B cell (primary cell): Measurements from ENCODE around the gene HNRNPAB. TPM values are rescaled to one million over a fixed set of nuclear protein-coding genes. Genes with fewer than 3 reads are reported as not detected.

Experiments used
- ATAC-seq: fragments of 200-7000 bp; cut with Tn5 transposase; one replicate; pipeline ENCODE4 v1.10.0; 2021; ENCODE audit warnings: low read depth, mild to moderate bottlenecking, moderate number of reproducible peaks, moderate library complexity
- CTCF ChIA-PET: fragments of 350-600 bp; sonication (Branson Sonifier 250); formaldehyde crosslinking; loops from one replicate; lab custom pipeline; 2021; ENCODE audit warnings: antibody characterized with exemption, inconsistent platforms; lab: Charles Lee
- POLR2A ChIA-PET: fragments of 350-600 bp; sonication (Branson Sonifier 250); formaldehyde crosslinking; loops from one replicate; lab custom pipeline; 2021; ENCODE audit warnings: antibody characterized with exemption; lab: Charles Lee
- DNase-seq: peaks from one replicate; pipeline ENCODE4 v3.0.0; 2013
- H2AFZ ChIP-seq: 2 replicates; pipeline ENCODE4 v1.6.1; 2012; ENCODE audit warnings: mild to moderate bottlenecking, low read depth, low read length; ENCODE audit not compliant: insufficient read depth, poor library complexity, severe bottlenecking
- H3K27ac ChIP-seq, 2 donors: 1 replicate in 1 of 2; 2 replicates in 1 of 2; pipeline ENCODE4 v1.5.1; 2012 to 2013; ENCODE audit warnings: low read length in 2 of 2, mild to moderate bottlenecking in 2 of 2, moderate library complexity in 1 of 2
- H3K27me3 ChIP-seq, 4 experiments: fragments of 200-600 bp in 1 of 4; sonication (generic) in 1 of 4; replicated peaks in 1 of 4; 1 replicate in 2 of 4; 2 replicates in 2 of 4; pipeline versions ENCODE4 v1.6.1 to v1.7.0; 2013 to 2016; ENCODE audit warnings: low read length in 3 of 4, mild to moderate bottlenecking in 2 of 4, mixed read lengths in 1 of 4, moderate library complexity in 1 of 4; ENCODE audit not compliant: insufficient read depth in 4 of 4, control insufficient read depth in 3 of 4; ENCODE audit errors: control extremely low read depth in 1 of 4
- H3K36me3 ChIP-seq, 2 experiments: replicated peaks in 1 of 2; 1 replicate in 1 of 2; 2 replicates in 1 of 2; pipeline versions ENCODE4 v1.6.1 to v1.7.1; 2013; ENCODE audit warnings: low read length in 1 of 2; ENCODE audit not compliant: insufficient read depth in 2 of 2, control insufficient read depth in 1 of 2; ENCODE audit errors: control extremely low read depth in 1 of 2, extremely low read depth in 1 of 2
- H3K4me1 ChIP-seq, 2 donors: fragments of 200-600 bp in 1 of 2; sonication (generic) in 1 of 2; 1 replicate in 1 of 2; 2 replicates in 1 of 2; pipeline versions ENCODE4 v1.5.1 to v1.6.1; 2013 to 2017; ENCODE audit warnings: low read length in 2 of 2; ENCODE audit not compliant: control insufficient read depth in 2 of 2, insufficient read depth in 2 of 2
- H3K4me2 ChIP-seq: replicated peaks from 2 replicates; pipeline ENCODE3; 2012; ENCODE audit warnings: mild to moderate bottlenecking, low read depth, low read length; ENCODE audit not compliant: poor library complexity, severe bottlenecking
- H3K4me3 ChIP-seq, 5 experiments: fragments of 200-600 bp in 1 of 5; sonication (generic) in 1 of 5; 1 replicate in 3 of 5; 2 replicates in 2 of 5; pipeline versions ENCODE4 v1.5.1 to v1.7.0; 2011 to 2016; ENCODE audit warnings: low read length in 4 of 5, mild to moderate bottlenecking in 4 of 5, low read depth in 2 of 5, control low read depth in 1 of 5, moderate library complexity in 1 of 5; ENCODE audit not compliant: insufficient read depth in 1 of 5; ENCODE audit errors: control extremely low read depth in 1 of 5, extremely low read depth in 1 of 5
- H3K79me2 ChIP-seq: fragments of 200-600 bp; sonication (generic); one replicate; pipeline ENCODE4 v1.6.0; 2016; ENCODE audit warnings: low read length; ENCODE audit not compliant: control insufficient read depth, insufficient read depth
- H3K9ac ChIP-seq: fragments of 200-600 bp; sonication (generic); 2 replicates; pipeline ENCODE4 v1.6.1; 2017; ENCODE audit warnings: mild to moderate bottlenecking, low read length, moderate library complexity
- H3K9me3 ChIP-seq, 3 donors: one replicate each; pipeline versions ENCODE4 v1.6.1 to v1.7.1; 2013; ENCODE audit warnings: low read length in 2 of 3; ENCODE audit not compliant: control insufficient read depth in 2 of 3, insufficient read depth in 1 of 3; ENCODE audit errors: control extremely low read depth in 1 of 3
- H4K20me1 ChIP-seq: 2 replicates; pipeline ENCODE4 v1.6.0; 2012; ENCODE audit warnings: mild to moderate bottlenecking, low read length; ENCODE audit not compliant: insufficient read depth, control insufficient read depth, poor library complexity, severe bottlenecking
- H3K27ac Mint-ChIP-seq: one replicate; pipeline ENCODE4 v1.8.0; 2021; ENCODE audit warnings: mixed read lengths
- H3K27me3 Mint-ChIP-seq: one replicate; pipeline ENCODE4 v1.8.0; 2021; ENCODE audit warnings: mixed read lengths
- H3K4me1 Mint-ChIP-seq: one replicate; pipeline ENCODE4 v1.8.0; 2021; ENCODE audit warnings: mixed read lengths
- H3K4me3 Mint-ChIP-seq: one replicate; pipeline ENCODE4 v1.8.0; 2021; ENCODE audit warnings: mixed read lengths
- H3K9me3 Mint-ChIP-seq: one replicate; pipeline ENCODE4 v1.8.0; 2022; ENCODE audit warnings: mixed read lengths; ENCODE audit not compliant: insufficient read depth
- CTCF ChIP-seq: fragments of 200-600 bp; IDR thresholded peaks from one replicate; pipeline ENCODE4 v1.8.0; 2022; ENCODE audit warnings: antibody characterized with exemption, mild to moderate bottlenecking
- EZH2 ChIP-seq: IDR thresholded peaks from 2 replicates; pipeline ENCODE4 v1.6.1; 2012; ENCODE audit warnings: borderline replicate concordance, low read depth, mild to moderate bottlenecking, moderate library complexity, low read length; ENCODE audit not compliant: insufficient read depth, poor library complexity, severe bottlenecking
- WGBS: methylation state at CpG from one replicate; pipeline ENCODE4 v1.1.5; 2013; ENCODE audit warnings: missing lambda C conversion rate; ENCODE audit not compliant: insufficient coverage; 5-methylcytosine and 5-hydroxymethylcytosine counted together
- intact Hi-C: fragments of 100-400 bp; cut with micrococcal nuclease; formaldehyde crosslinking; loops from one replicate; pipeline ENCODE4 v1.10.0; 2022
- polyA plus RNA-seq: library from polyadenylated mRNA; depleted of rRNA; stranded (reverse); fragments of >200 nt; gene quantifications from 2 replicates; pipeline ENCODE4 v1.2.3, GENCODE V29; 2012
- total RNA-seq, 2 donors: library from RNA; stranded (reverse); fragments of 120-200 nt in 1 of 2; gene quantifications; 1 replicate in 1 of 2; 2 replicates in 1 of 2; pipeline versions ENCODE4 v1.2.3 to v1.2.4, GENCODE V29; 2013 to 2022

The HNRNPAB gene
- total and polyA plus RNA-seq, 2 donors (not counting 1 experiment from before 2014, with no cell fraction given), result 25.1 to 75.1 TPM

GRCh38 chr5:178192244-178192643 lies 12.1 kb upstream of the HNRNPAB start:
- DNase-seq (no peak), ATAC-seq (no peak)
- no peak overlapping the region for H3K4me3 Mint-ChIP-seq
- ChIA-PET CTCF (no interaction called here), POLR2A (no interaction called here)
- Histone ChIP-seq H3K4me3 (no peak overlapping the region), H3K4me2 (no peak overlapping the region), H3K4me1 (no peaks in the 10 kb centered on the region), H3K27me3 (peaks cover 0 to 18% (median 5%) of the 10 kb centered on the region in 4 experiments), H3K79me2 (no peaks in the 10 kb centered on the region), H3K36me3 (no peaks in the 10 kb centered on the region), H2AFZ (no peak overlapping the region), H4K20me1 (no peaks in the 10 kb centered on the region), H3K9me3 (no peaks in the 10 kb centered on the region), H3K9ac (no peak overlapping the region), H3K27ac (no peak overlapping the region)
- intact Hi-C loops, result no loop called here
- no peak for TF ChIP-seq EZH2
- TF ChIP-seq CTCF, result no peak
- H3K4me1 Mint-ChIP-seq, result no peaks in the 10 kb centered on the region
- H3K9me3 Mint-ChIP-seq, result no peaks in the 10 kb centered on the region
- no peak overlapping the region for H3K27ac Mint-ChIP-seq
- H3K27me3 Mint-ChIP-seq, result peaks cover 37% of the 10 kb centered on the region
- WGBS, result 86% methylated on average over 2 of the region's 2 CpGs

GRCh38 chr5:178192787-178193186 lies 11.5 kb upstream of the HNRNPAB start:
- peaks cover 37% of the 10 kb centered on the region for H3K27me3 Mint-ChIP-seq
- H3K79me2 ChIP-seq, result no peaks in the 10 kb centered on the region
- no peak overlapping the region for H3K4me3 Mint-ChIP-seq
- no peaks in the 10 kb centered on the region for H3K4me1 Mint-ChIP-seq
- no peak overlapping the region for H2AFZ ChIP-seq
- no peaks in the 10 kb centered on the region for H3K36me3 ChIP-seq
- H3K9me3 Mint-ChIP-seq, result no peaks in the 10 kb centered on the region
- ATAC-seq, result no peak
- 91% methylated on average over 7 of the region's 7 CpGs for WGBS
- intact Hi-C loops, result no loop called here
- H3K27me3 ChIP-seq, result peaks cover 0 to 18% (median 5%) of the 10 kb centered on the region in 4 experiments
- no peak for DNase-seq
- no peak overlapping the region for H3K9ac ChIP-seq
- no peak for TF ChIP-seq CTCF
- no peak for TF ChIP-seq EZH2
- no peaks in the 10 kb centered on the region for H3K4me1 ChIP-seq
- no peak overlapping the region for H3K4me3 ChIP-seq
- CTCF ChIA-PET, result no interaction called here
- H4K20me1 ChIP-seq, result no peaks in the 10 kb centered on the region
- no peak overlapping the region for H3K4me2 ChIP-seq
- H3K9me3 ChIP-seq, result no peaks in the 10 kb centered on the region
- no peak overlapping the region for H3K27ac Mint-ChIP-seq
- POLR2A ChIA-PET, result no interaction called here
- no peak overlapping the region for H3K27ac ChIP-seq
